Esophagus muscularis mucosa (tissue), 3 donors: ENCODE measurements around the gene RHBDD2.

Source experiments
- POLR2A ChIP-seq: fragments of 450-650 bp; IDR thresholded peaks from one replicate; pipeline ENCODE4 v1.6.1; 2017; ENCODE audit warnings: antibody characterized with exemption, moderate library complexity, mild to moderate bottlenecking, low read depth
- POLR2AphosphoS5 ChIP-seq, 2 donors: sonication (generic); formaldehyde crosslinking; IDR thresholded peaks; one replicate each; pipeline ENCODE4 v1.6.1; 2017; ENCODE audit warnings: antibody characterized with exemption in 2 of 2
- TF ChIP-seq, protein P1 (sequence below), 3 experiments: fragments of 200-600 bp in 2 of 3; fragments of 450-650 bp in 1 of 3; sonication (generic) in 2 of 3; IDR thresholded peaks; one replicate each; pipeline ENCODE4 v1.5.1; 2017 to 2019; ENCODE audit warnings: antibody characterized with exemption in 3 of 3, mild to moderate bottlenecking in 2 of 3, moderate library complexity in 1 of 3

DNA sequence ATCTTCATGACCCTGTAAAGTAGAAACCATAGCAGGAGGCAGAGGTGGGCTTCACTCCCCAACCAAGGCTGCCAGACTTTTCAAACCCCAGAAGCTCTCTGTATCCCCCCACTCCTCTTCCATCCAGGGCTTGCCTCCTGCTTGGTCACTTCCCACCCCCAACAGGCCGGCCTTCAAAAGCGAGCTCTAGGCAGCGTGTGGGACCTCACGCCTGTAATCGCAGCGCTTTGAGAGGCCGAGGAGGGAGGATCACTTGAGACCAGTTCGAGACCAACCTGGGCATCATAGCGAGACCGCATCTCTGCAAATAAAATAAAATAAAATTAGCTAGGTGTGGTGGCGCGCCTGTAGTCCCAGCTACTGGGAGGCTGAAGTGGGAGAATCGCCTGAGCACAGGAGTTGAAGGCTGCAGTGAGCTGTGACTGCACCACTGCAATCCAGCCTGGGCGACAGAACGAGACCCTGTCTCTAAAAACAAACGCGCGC lies 35.4 kb downstream of the RHBDD2 start:
- TF ChIP-seq, protein P1, sequence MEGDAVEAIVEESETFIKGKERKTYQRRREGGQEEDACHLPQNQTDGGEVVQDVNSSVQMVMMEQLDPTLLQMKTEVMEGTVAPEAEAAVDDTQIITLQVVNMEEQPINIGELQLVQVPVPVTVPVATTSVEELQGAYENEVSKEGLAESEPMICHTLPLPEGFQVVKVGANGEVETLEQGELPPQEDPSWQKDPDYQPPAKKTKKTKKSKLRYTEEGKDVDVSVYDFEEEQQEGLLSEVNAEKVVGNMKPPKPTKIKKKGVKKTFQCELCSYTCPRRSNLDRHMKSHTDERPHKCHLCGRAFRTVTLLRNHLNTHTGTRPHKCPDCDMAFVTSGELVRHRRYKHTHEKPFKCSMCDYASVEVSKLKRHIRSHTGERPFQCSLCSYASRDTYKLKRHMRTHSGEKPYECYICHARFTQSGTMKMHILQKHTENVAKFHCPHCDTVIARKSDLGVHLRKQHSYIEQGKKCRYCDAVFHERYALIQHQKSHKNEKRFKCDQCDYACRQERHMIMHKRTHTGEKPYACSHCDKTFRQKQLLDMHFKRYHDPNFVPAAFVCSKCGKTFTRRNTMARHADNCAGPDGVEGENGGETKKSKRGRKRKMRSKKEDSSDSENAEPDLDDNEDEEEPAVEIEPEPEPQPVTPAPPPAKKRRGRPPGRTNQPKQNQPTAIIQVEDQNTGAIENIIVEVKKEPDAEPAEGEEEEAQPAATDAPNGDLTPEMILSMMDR (IDR thresholded peaks at IDR 0.05): no peak
- TF ChIP-seq POLR2AphosphoS5 (IDR thresholded peaks at IDR 0.05) (no peak), POLR2A (no peak)
